ENCODE data around the gene PIEZO2.

GRCh38 chr18:11113937-11114336 lies 35.4 kb downstream of the PIEZO2 start:
- no peak for TF ChIP-seq EZH2 (IDR thresholded peaks at IDR 0.05)
- TF ChIP-seq POLR2AphosphoS5 (IDR thresholded peaks at IDR 0.05; ENCODE audit: borderline replicate concordance, low read depth, low read length): no peak

Data from SK-N-MC (cell line).